Dermis lymphatic vessel endothelial cell (primary cell): ENCODE data around the gene ALG6. TPM values are rescaled to one million over a fixed set of nuclear protein-coding genes. Genes with fewer than 3 reads are reported as not detected.

Source experiments
- total RNA-seq: library from RNA; depleted of rRNA; stranded (reverse); fragments of >200 nt; gene quantifications from 2 replicates; pipeline ENCODE4 v1.2.1, GENCODE V29; 2014

Gene ALG6
- 9.0 and 31.5 TPM in 2 replicates for total RNA-seq

GRCh38 chr1:63367215-63368103 is at the start of gene ALG6:
Gene ALG6, plus strand, starts transcription at chr1:63367627. Its CDS starts 3,351 bp downstream, at chr1:63370978.

GRCh38 chr1:63322114-63322943 is 45.1 kb upstream of the ALG6 start, which contains the start of gene FOXD3:
Gene FOXD3, plus strand, starts transcription at chr1:63322567. Its CDS starts 492 bp downstream, at chr1:63323059.

Other genes starting within 250 kb of the ALG6 start
- not detected in 2 replicates for gene FOXD3, start 45.1 kb upstream of the ALG6 start, total RNA-seq
- gene ITGB3BP, start 155.6 kb downstream of the ALG6 start, total RNA-seq = 12.7 and 16.1 TPM in 2 replicates
- 4.0 and 6.4 TPM in 2 replicates for gene EFCAB7, start 155.9 kb downstream of the ALG6 start, total RNA-seq
- 59.0 and 83.6 TPM in 2 replicates for gene PGM1, start 225.8 kb downstream of the ALG6 start, total RNA-seq